ENCODE results near the gene TMEM53. TPM values are rescaled to one million over a fixed set of nuclear protein-coding genes. Genes with fewer than 3 reads are reported as not detected.

Gene TMEM53
- 6.9 and 7.7 TPM in 2 replicates for total RNA-seq

DNA sequence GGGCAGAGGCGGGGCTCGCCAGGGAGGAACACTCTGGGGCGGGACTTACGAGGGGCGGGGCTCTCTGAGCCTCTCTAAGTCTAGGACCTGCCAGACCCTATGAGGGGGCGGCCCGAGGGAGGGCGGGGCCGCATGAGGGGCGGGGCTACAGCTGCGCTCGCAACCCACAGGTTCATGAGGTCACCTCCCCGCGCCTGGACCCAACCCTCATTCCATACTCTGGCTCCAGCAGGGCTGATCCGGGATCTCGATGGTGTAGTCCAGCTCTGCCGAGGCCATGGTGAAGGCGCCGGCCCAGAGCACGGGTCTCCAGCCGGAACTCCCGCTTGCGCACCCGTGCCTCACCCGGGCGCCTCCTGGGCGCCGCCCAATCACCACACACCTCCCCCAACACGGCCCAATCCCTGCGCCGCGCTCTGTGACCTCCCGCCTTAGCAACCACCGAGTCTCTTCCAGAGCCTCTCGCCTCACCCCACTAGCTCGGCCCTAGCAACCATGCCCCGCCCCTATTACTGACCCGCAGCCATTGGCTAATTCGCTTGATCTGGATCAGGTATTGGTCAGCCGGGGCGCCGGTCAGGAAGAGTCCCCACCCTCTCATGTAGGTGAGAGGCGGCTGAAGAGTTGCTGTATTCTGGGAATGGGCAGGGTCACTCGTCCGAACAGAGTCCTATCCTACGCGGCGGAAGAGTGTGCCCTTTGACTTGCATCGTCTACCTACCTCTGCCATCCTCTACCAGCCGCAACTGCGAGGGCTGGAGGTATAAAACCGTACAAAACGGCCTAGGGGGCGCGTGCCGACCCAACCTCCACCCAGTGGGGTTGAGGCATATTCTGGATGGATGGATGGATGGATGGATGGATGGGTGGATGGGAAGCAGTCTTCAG, at the start of gene TMEM53, which contains the start of gene ARMH1:
TSS of gene TMEM53 (minus strand) at position 369 of the 888 bp plus-strand sequence. CDS start at position 279, 90 bp downstream.
TSS of gene ARMH1 (plus strand) at position 602 of the 888 bp plus-strand sequence. CDS start 14,984 bp downstream, outside the sequence.
- H3K36me3 ChIP-seq (ENCODE audit: insufficient read depth, low read length) = no peaks in the 10 kb centered on the region
- H3K4me3 ChIP-seq (ENCODE audit: insufficient read depth, low read length) = peak within 1 kb of the TSS; percentile 91
- peaks cover 9% of the 10 kb centered on the region for H3K79me2 ChIP-seq (ENCODE audit: insufficient read depth, low read length)
- TF ChIP-seq, protein P1, sequence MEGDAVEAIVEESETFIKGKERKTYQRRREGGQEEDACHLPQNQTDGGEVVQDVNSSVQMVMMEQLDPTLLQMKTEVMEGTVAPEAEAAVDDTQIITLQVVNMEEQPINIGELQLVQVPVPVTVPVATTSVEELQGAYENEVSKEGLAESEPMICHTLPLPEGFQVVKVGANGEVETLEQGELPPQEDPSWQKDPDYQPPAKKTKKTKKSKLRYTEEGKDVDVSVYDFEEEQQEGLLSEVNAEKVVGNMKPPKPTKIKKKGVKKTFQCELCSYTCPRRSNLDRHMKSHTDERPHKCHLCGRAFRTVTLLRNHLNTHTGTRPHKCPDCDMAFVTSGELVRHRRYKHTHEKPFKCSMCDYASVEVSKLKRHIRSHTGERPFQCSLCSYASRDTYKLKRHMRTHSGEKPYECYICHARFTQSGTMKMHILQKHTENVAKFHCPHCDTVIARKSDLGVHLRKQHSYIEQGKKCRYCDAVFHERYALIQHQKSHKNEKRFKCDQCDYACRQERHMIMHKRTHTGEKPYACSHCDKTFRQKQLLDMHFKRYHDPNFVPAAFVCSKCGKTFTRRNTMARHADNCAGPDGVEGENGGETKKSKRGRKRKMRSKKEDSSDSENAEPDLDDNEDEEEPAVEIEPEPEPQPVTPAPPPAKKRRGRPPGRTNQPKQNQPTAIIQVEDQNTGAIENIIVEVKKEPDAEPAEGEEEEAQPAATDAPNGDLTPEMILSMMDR (IDR thresholded peaks at IDR 0.05; ENCODE audit: extremely low read depth, low read depth, low read length) = no peak
- peaks cover 34% of the 10 kb centered on the region for H3K4me1 ChIP-seq (ENCODE audit: insufficient read depth, low read length)
- H3K9me3 ChIP-seq (ENCODE audit: low read depth, low read length) = no peaks in the 10 kb centered on the region
- no peaks in the 10 kb centered on the region for H4K20me1 ChIP-seq (ENCODE audit: insufficient read depth, low read length)
- peak within 1 kb of the TSS; percentile 100 for H2AFZ ChIP-seq (ENCODE audit: low read length)
- peak; percentile 98 for DNase-seq (ENCODE audit: insufficient read length, low spot score, missing footprints)
- H3K4me2 ChIP-seq (ENCODE audit: insufficient read depth, low read length) = peak within 1 kb of the TSS; percentile 97
- peak within 1 kb of the TSS; percentile 85 for H3K27ac ChIP-seq (ENCODE audit: low read depth, low read length)
- no peaks in the 10 kb centered on the region for H3K27me3 ChIP-seq (ENCODE audit: insufficient read depth, low read length)

DNA sequence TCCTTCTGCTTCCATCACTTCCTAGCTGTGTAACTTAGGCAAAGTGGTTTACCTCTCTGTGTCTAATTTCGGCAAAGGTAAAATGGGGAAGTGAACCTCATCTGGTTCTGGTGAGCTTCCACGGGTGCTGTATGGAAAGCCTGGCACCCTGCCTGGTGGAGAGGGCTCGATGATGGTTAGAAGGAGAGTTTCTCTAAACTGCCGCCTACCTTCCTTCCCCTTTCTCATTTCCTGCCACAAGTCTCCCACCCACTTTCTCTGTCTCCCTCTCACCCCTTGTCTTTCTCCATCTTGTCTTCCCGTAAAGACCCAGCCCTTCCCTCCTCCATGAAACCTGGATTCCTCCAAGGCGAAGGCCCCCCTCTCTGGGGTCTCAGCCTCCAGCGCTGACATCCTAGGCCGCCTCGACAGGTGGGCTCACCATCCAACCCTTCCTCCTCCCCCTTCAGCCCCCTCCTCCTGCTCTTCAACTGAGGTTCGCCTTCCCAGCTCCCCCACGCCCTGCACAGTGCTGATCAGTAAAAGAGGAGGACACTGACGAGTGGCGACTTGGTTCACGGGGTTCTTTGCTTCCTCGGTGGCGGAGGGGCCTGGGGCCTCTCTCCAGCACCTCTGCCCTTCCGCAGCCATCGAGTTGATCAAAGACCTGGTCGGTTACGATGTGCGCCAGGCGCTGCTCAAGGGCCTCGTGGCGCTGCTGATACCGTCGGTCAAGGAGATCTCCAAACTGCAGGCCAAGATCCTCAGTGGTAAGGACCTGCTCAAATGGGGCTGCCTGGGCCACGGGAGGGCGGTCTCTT, 49.4 kb upstream of the TMEM53 start:
- TF ChIP-seq, protein P1 (IDR thresholded peaks at IDR 0.05; ENCODE audit: extremely low read depth, low read depth, low read length) = no peak
- Histone ChIP-seq H3K36me3 (ENCODE audit: insufficient read depth, low read length) (no peaks in the 10 kb centered on the region), H3K27ac (ENCODE audit: low read depth, low read length) (no peak overlapping the region), H3K4me2 (ENCODE audit: insufficient read depth, low read length) (no peak overlapping the region), H3K79me2 (ENCODE audit: insufficient read depth, low read length) (no peaks in the 10 kb centered on the region), H3K9me3 (ENCODE audit: low read depth, low read length) (no peaks in the 10 kb centered on the region), H3K27me3 (ENCODE audit: insufficient read depth, low read length) (no peaks in the 10 kb centered on the region), H4K20me1 (ENCODE audit: insufficient read depth, low read length) (no peaks in the 10 kb centered on the region), H2AFZ (ENCODE audit: low read length) (no peak overlapping the region), H3K4me1 (ENCODE audit: insufficient read depth, low read length) (peaks cover 9% of the 10 kb centered on the region), H3K4me3 (ENCODE audit: insufficient read depth, low read length) (no peak overlapping the region)
- DNase-seq (ENCODE audit: insufficient read length, low spot score, missing footprints) = no peak

DNA sequence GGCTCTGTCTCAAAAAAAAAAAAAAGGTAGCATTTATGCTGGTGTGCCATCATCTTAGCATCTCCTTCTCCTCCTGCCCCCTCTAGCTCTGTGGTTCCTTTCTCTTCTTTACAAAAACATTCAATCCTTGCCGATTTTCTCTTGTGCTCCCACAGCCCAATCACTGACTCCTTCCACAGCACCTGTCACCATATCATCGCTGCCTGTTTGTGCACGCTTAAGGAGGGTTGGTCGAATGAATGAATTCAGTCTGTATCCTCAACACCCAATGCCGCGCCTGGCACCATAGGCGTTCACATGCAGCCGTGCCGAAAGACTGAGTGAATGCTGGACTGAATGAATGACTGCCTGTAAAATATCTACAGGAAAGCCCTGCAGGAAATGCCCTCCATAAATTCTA, 48.8 kb upstream of the TMEM53 start:
- Histone ChIP-seq H3K79me2 (ENCODE audit: insufficient read depth, low read length) (no peaks in the 10 kb centered on the region), H3K4me1 (ENCODE audit: insufficient read depth, low read length) (peaks cover 9% of the 10 kb centered on the region), H3K4me2 (ENCODE audit: insufficient read depth, low read length) (no peak overlapping the region), H3K27ac (ENCODE audit: low read depth, low read length) (no peak overlapping the region), H3K27me3 (ENCODE audit: insufficient read depth, low read length) (no peaks in the 10 kb centered on the region), H3K4me3 (ENCODE audit: insufficient read depth, low read length) (no peak overlapping the region), H2AFZ (ENCODE audit: low read length) (no peak overlapping the region), H3K9me3 (ENCODE audit: low read depth, low read length) (no peaks in the 10 kb centered on the region), H4K20me1 (ENCODE audit: insufficient read depth, low read length) (no peaks in the 10 kb centered on the region), H3K36me3 (ENCODE audit: insufficient read depth, low read length) (no peaks in the 10 kb centered on the region)
- DNase-seq (ENCODE audit: insufficient read length, low spot score, missing footprints) = peak; percentile 81
- TF ChIP-seq, protein P1 (IDR thresholded peaks at IDR 0.05; ENCODE audit: extremely low read depth, low read depth, low read length) = no peak

All from osteoblast (primary cell).